Thyroid gland (tissue), 4 donors: ENCODE data around the gene OR10K1.

Experiments used
- CTCF ChIP-seq, 6 experiments: fragments of 200-600 bp in 3 of 6; fragments of 450-650 bp in 3 of 6; sonication (generic) in 3 of 6; IDR thresholded peaks; one replicate each; pipeline ENCODE4 v1.5.1; 2016 to 2019; ENCODE audit warnings: antibody characterized with exemption in 6 of 6, mild to moderate bottlenecking in 2 of 6, inconsistent platforms in 1 of 6, moderate library complexity in 1 of 6
- POLR2A ChIP-seq, 2 donors: fragments of 450-650 bp; IDR thresholded peaks; one replicate each; pipeline ENCODE4 v1.6.1; 2017; ENCODE audit warnings: antibody characterized with exemption in 2 of 2, mild to moderate bottlenecking in 2 of 2, moderate library complexity in 1 of 2

GRCh38 chr1:158425027-158425426, 36.6 kb upstream of the OR10K1 start:
- TF ChIP-seq CTCF (IDR thresholded peaks at IDR 0.05), result no peak
- no peak for TF ChIP-seq POLR2A (IDR thresholded peaks at IDR 0.05)
